ENCODE data around the gene PIGU. TPM values are rescaled to one million over a fixed set of nuclear protein-coding genes. Genes with fewer than 3 reads are reported as not detected.

The PIGU gene
- total and polyA plus RNA-seq, 2 experiments from 2014 or later: 21.2 to 21.6 TPM

DNA sequence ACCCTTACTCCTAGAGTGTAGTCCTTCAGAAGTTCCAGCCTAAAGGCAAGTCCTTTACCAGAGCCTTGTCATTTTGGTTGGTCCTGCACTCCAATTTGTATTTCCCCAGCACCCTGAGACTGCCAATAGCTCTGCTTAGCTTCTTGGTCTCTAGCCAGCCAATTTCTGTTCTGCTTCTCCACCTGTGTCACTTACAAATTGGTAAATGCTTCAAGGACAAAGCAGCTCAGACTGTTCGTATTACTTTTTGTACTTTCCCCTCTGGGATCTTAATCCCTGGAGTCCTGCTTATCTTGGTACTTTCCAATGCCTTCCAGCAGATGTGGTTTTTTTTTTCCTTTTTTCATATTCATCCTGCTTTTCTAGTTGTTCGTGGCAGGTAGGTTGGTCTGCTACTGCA lies 25.7 kb downstream of the PIGU start:
- Histone ChIP-seq H3F3A (ENCODE audit: insufficient read depth) (no peaks in the 10 kb centered on the region), H3K4me1 (ENCODE audit: insufficient read depth) (no peaks in the 10 kb centered on the region), H3K27me3 (replicated peaks; ENCODE audit: insufficient read depth) (no peaks in the 10 kb centered on the region), H2AFZ (no peak overlapping the region), H3K27ac (no peak overlapping the region), H3K9me3 (ENCODE audit: low read depth) (no peaks in the 10 kb centered on the region), H3K4me3 (no peak overlapping the region), H4K20me1 (ENCODE audit: insufficient read depth) (no peaks in the 10 kb centered on the region), H3K36me3 (ENCODE audit: low read depth) (no peaks in the 10 kb centered on the region; the same call in 1 of the 2 replicates), H3K9me2 (ENCODE audit: insufficient read depth) (no peaks in the 10 kb centered on the region), H3K9ac (no peak overlapping the region), H3K4me2 (ENCODE audit: unreplicated experiment) (no peak overlapping the region), H3K79me2 (ENCODE audit: insufficient read depth) (no peaks in the 10 kb centered on the region)
- no peak for DNase-seq
- in situ Hi-C loops (cut with MboI): no loop called here
- WGBS, 2 experiments (ENCODE audit: low coverage in 1 of 2, low lambda C conversion rate in 2 of 2, missing lambda C conversion rate in 2 of 2): 96 to 100% methylated on average over 2 of the region's 2 CpGs
- TF ChIP-seq EZH2phosphoT487 (IDR thresholded peaks at IDR 0.05; ENCODE audit: insufficient read depth, low read depth) (no peak), EZH2 (IDR thresholded peaks at IDR 0.05; ENCODE audit: insufficient read depth, poor library complexity, severe bottlenecking) (no peak)

DNA sequence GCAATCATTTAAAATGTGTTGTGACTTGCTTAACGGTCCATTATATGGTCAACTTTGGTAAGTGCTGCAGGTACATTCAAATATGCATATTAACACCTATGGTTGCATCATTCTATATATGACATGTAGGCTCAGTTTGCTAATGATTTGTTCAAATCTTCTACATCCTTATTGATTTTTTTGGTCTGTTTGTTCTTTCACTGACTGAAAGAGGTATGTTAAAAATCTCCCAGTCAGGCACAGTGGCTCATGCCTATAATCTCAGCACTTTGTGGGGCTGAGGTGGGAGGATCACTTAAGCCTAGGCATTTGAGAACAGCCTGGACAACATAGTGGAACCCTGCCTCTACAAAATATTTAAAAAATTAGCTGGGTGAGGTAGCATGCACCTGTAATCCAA lies 29.2 kb downstream of the PIGU start:
- DNase-seq: no peak
- in situ Hi-C loops (cut with MboI): no loop called here
- peaks cover 19% of the 10 kb centered on the region for H3F3A ChIP-seq (ENCODE audit: insufficient read depth)

DNA sequence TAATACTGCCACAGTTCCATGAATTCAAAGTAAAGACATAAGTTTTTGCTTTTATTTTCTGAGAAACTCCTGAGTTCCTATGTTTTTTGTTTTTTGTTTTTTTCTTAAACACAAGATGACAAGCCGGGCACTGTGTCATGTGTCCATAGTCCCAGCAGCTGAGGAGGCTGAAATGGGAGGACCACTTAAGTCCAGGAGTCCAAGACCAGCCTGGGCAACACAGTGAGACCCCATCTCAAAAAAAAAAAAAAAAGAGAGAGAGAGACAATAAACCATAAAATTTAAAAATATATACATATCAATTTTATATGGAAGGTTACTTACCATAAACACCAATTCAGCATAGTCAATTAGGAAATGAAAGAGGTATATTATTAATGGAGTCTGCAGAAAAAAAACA lies 31.9 kb downstream of the PIGU start:
- no peak for TF ChIP-seq EZH2phosphoT487 (IDR thresholded peaks at IDR 0.05; ENCODE audit: insufficient read depth, low read depth)
- no peak for TF ChIP-seq EZH2 (IDR thresholded peaks at IDR 0.05; ENCODE audit: insufficient read depth, poor library complexity, severe bottlenecking)
- Histone ChIP-seq H3K27ac (no peak overlapping the region), H3K4me2 (ENCODE audit: unreplicated experiment) (no peak overlapping the region), H3K27me3 (replicated peaks; ENCODE audit: insufficient read depth) (no peaks in the 10 kb centered on the region), H3F3A (ENCODE audit: insufficient read depth) (peaks cover 19% of the 10 kb centered on the region), H4K20me1 (ENCODE audit: insufficient read depth) (no peaks in the 10 kb centered on the region), H3K36me3 (ENCODE audit: low read depth) (no peaks in the 10 kb centered on the region), H3K4me1 (ENCODE audit: insufficient read depth) (peaks cover 10% of the 10 kb centered on the region; the same call in 1 of the 2 replicates), H2AFZ (no peak overlapping the region), H3K9me2 (ENCODE audit: insufficient read depth) (no peaks in the 10 kb centered on the region), H3K9ac (no peak overlapping the region), H3K9me3 (ENCODE audit: low read depth) (no peaks in the 10 kb centered on the region), H3K4me3 (no peak overlapping the region), H3K79me2 (ENCODE audit: insufficient read depth) (no peaks in the 10 kb centered on the region)
- 86 to 100% methylated on average over 1 of the region's 1 CpG for WGBS, 2 experiments (ENCODE audit: low coverage in 1 of 2, low lambda C conversion rate in 2 of 2, missing lambda C conversion rate in 2 of 2)
- in situ Hi-C loops (cut with MboI): no loop called here
- DNase-seq: no peak

More for the DNA sequence above, 29.2 kb downstream of the PIGU start:
- no peaks in the 10 kb centered on the region for H4K20me1 ChIP-seq (ENCODE audit: insufficient read depth)
- H2AFZ ChIP-seq: no peak overlapping the region
- H3K4me1 ChIP-seq (ENCODE audit: insufficient read depth): peaks cover 10% of the 10 kb centered on the region; the same call in 1 of the 2 replicates
- WGBS, 2 experiments (ENCODE audit: low coverage in 1 of 2, low lambda C conversion rate in 2 of 2, missing lambda C conversion rate in 2 of 2): 97% methylated on average over 1 of the region's 1 CpG
- no peaks in the 10 kb centered on the region for H3K9me3 ChIP-seq (ENCODE audit: low read depth)
- H3K4me2 ChIP-seq (ENCODE audit: unreplicated experiment): no peak overlapping the region
- no peak overlapping the region for H3K27ac ChIP-seq
- H3K36me3 ChIP-seq (ENCODE audit: low read depth): no peaks in the 10 kb centered on the region; the same call in 1 of the 2 replicates
- no peaks in the 10 kb centered on the region for H3K79me2 ChIP-seq (ENCODE audit: insufficient read depth)
- H3K27me3 ChIP-seq (replicated peaks; ENCODE audit: insufficient read depth): no peaks in the 10 kb centered on the region
- H3K9ac ChIP-seq: no peak overlapping the region
- no peaks in the 10 kb centered on the region for H3K9me2 ChIP-seq (ENCODE audit: insufficient read depth)
- TF ChIP-seq EZH2 (IDR thresholded peaks at IDR 0.05; ENCODE audit: insufficient read depth, poor library complexity, severe bottlenecking): no peak
- TF ChIP-seq EZH2phosphoT487 (IDR thresholded peaks at IDR 0.05; ENCODE audit: insufficient read depth, low read depth): no peak
- no peak overlapping the region for H3K4me3 ChIP-seq

DNA sequence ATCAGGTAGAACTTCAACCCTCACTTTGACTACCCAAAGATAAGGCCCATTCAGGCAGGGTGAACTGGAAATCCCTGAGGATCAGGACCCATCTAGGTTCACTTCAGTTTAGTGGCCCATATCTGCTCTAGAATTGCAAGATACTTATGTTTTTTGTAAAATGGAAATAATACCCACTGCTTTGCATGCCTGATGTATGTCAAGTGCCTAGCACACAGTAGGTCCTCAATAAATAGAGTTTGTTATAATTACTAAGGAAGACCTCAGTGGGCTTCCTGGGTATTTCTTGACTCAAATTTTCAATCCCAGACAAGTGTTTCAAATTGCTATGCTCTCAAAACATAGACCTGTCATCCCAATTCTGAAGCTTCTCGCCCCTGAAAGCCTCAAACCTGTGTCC lies 32.5 kb downstream of the PIGU start:
- Histone ChIP-seq H3K79me2 (ENCODE audit: insufficient read depth) (no peaks in the 10 kb centered on the region), H3K4me3 (no peak overlapping the region), H3K36me3 (ENCODE audit: low read depth) (no peaks in the 10 kb centered on the region), H3K27me3 (replicated peaks; ENCODE audit: insufficient read depth) (no peaks in the 10 kb centered on the region), H3K4me1 (ENCODE audit: insufficient read depth) (peaks cover 10% of the 10 kb centered on the region; the same call in 1 of the 2 replicates), H3K27ac (peak overlapping the region; percentile 33; the same call in 1 of the 2 replicates), H3K9me2 (ENCODE audit: insufficient read depth) (no peaks in the 10 kb centered on the region), H3F3A (ENCODE audit: insufficient read depth) (peaks cover 19% of the 10 kb centered on the region), H3K9me3 (ENCODE audit: low read depth) (no peaks in the 10 kb centered on the region), H4K20me1 (ENCODE audit: insufficient read depth) (no peaks in the 10 kb centered on the region), H3K4me2 (ENCODE audit: unreplicated experiment) (peak overlapping the region; percentile 5), H3K9ac (no peak overlapping the region), H2AFZ (no peak overlapping the region)
- no peak for TF ChIP-seq EZH2phosphoT487 (IDR thresholded peaks at IDR 0.05; ENCODE audit: insufficient read depth, low read depth)
- TF ChIP-seq EZH2 (IDR thresholded peaks at IDR 0.05; ENCODE audit: insufficient read depth, poor library complexity, severe bottlenecking): no peak
- in situ Hi-C loops (cut with MboI): no loop called here
- no peak for DNase-seq
- WGBS, 2 experiments (ENCODE audit: low coverage in 1 of 2, low lambda C conversion rate in 2 of 2, missing lambda C conversion rate in 2 of 2): 96 to 100% methylated on average over 1 of the region's 1 CpG

DNA sequence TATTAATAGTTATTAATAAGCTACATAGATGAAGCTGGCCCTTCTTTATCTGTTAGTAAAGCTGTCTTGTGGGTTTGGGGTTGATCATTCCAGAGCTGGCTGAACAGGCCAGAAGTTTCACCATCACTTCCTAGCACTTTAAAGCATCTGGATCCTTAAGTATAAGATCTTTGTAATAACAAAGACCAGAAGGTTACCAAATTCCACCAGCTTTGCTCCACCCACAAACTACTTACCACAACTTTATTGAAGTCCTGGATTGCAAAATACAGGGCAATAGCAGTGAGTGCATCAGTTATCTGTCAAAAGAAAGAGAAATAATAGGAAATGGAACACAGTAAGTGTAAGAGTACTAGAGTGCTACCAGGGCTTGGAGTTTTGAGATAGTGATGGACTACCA lies 33.0 kb downstream of the PIGU start:
- peaks cover 10% of the 10 kb centered on the region; the same call in 1 of the 2 replicates for H3K4me1 ChIP-seq (ENCODE audit: insufficient read depth)
- in situ Hi-C loops (cut with MboI): no loop called here
- H3K9me3 ChIP-seq (ENCODE audit: low read depth): no peaks in the 10 kb centered on the region
- no peaks in the 10 kb centered on the region for H3K36me3 ChIP-seq (ENCODE audit: low read depth)
- peak; percentile 88 for DNase-seq
- peaks cover 19% of the 10 kb centered on the region for H3F3A ChIP-seq (ENCODE audit: insufficient read depth)
- H3K9me2 ChIP-seq (ENCODE audit: insufficient read depth): no peaks in the 10 kb centered on the region
- H3K4me3 ChIP-seq: no peak overlapping the region
- no peak overlapping the region for H3K9ac ChIP-seq
- no peaks in the 10 kb centered on the region for H3K27me3 ChIP-seq (replicated peaks; ENCODE audit: insufficient read depth)
- no peaks in the 10 kb centered on the region for H3K79me2 ChIP-seq (ENCODE audit: insufficient read depth)
- no peaks in the 10 kb centered on the region for H4K20me1 ChIP-seq (ENCODE audit: insufficient read depth)
- H3K4me2 ChIP-seq (ENCODE audit: unreplicated experiment): peak overlapping the region; percentile 5
- H3K27ac ChIP-seq: peak overlapping the region; percentile 33; the same call in 1 of the 2 replicates
- H2AFZ ChIP-seq: no peak overlapping the region
- TF ChIP-seq EZH2 (IDR thresholded peaks at IDR 0.05; ENCODE audit: insufficient read depth, poor library complexity, severe bottlenecking) (no peak), EZH2phosphoT487 (IDR thresholded peaks at IDR 0.05; ENCODE audit: insufficient read depth, low read depth) (peak; percentile 84)
